Activated CD8-positive, alpha-beta memory T cell treated with anti-CD3 and anti-CD28 coated beads, Interleukin-2, amount 50 U/mL, for 48 hours (primary cell): ENCODE measurements around the gene SMIM20.

Source experiments
- DNase-seq: peaks from one replicate; pipeline ENCODE4 v3.0.0-alpha.2; 2020

Gene SMIM20

GRCh38 chr4:25928379-25929297, 14.6 kb downstream of the SMIM20 start:
- no peak for DNase-seq

GRCh38 chr4:25929298-25929686, 15.3 kb downstream of the SMIM20 start:
- DNase-seq = no peak

DNA sequence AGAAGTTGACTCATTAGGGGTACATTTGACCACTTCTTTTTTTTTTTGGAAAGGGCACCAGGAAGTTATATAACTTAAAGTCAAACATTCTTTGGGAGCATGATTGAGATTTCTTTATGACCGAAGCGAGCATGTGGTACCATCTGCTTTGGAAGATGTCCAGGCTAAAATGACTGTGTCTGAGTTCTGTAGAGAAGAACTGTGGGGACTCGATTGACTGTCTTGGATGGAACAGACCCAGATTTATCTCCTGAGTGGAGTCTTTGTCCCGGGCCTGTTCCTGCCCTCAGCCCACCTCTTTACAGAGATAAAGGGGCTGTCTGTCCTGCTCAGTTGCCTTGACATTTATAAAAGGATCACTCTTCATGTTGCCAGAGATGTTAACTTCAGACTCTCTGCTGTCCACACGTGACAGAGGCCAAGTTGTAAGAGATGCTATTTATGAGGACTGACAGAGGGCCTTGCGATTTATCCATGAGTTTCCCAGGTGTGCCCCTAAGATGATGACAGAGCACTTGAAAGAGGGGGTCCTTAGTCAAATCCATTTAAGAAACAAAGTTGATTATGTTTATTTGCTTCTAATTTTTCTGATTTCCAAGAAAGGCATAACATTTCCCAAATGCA, 16.8 kb downstream of the SMIM20 start:
- no peak for DNase-seq

- DNase-seq = no peak
These were observed 22.7 kb downstream of the SMIM20 start for GRCh38 chr4:25936696-25937095.

DNA sequence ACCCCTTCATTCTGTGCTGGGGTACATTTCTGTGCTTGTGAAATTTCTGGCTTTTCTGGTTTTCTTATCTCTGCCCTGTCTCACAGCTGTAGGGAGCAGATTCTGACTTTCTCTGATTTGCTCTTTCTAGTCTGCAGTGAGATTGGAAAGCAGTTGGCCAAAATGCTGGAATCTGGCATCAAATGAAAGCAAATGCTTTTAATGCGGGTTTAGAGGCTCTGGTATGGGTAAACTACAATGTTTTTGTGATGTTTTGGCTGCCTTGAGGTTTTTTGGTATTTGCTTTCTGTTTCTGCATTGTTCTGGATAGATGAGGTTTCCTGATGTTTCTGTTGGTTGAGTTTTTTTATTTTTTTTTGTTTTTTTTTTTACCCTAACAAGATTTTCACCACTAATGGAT, 23.8 kb downstream of the SMIM20 start:
- no peak for DNase-seq

DNA sequence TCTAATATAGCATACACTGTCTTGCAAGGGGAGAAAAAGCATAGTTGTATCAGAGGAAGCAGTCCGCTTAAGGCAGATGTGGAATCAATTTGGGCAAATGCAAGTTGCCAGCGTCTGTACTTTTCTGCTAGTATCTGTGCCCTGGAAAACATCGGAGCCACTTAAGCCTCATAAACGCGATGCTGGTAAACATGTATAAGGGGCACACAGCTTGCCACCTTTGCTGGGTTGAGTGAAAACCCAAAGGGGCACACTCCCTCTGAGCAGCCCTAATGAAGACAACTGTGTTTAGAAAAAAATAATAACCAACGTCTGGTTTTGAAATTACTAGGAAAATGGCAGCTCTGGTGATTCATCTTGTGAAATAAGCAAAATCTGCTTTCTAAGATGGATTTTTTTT, 24.3 kb downstream of the SMIM20 start:
- no peak for DNase-seq

- peak; percentile 65 for DNase-seq
These were observed 24.8 kb downstream of the SMIM20 start for GRCh38 chr4:25938787-25939186.

- DNase-seq = no peak
These were observed 25.3 kb downstream of the SMIM20 start for GRCh38 chr4:25939330-25939729.

DNA sequence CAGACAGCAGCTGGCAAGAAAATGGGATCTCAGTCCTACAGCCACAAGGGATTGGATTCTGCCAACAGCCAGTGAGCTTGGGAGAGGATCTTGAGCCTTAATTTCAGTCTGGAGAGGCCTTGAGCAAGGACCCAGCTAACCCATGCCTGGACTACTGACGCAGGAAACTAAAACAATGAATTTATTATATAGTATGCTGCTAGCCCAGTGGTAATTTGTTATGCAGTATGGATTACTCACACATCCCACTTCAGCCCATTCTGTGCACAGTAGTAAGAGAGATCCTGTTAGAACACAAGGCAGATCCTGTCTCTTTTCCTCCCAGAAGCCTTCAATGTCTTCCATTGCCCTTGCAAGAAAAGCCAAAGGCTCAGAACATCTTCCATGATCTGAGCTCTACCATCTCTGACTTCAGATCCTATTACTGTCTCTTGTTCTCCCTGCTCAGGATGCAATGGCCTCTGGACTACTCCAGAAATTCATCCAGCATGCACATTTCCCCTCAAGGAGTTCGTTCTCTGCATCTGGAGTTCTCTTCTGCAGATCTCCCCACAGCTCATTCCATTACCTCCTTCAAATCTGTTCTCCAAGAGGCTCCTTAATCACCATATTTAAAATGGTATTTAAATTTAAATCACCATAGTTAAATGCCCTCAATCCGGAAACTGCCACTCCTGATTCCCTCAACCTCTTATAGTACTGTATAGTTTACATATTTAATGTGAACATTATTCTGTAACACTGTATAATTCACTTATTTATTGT, 27.6 kb downstream of the SMIM20 start:
- DNase-seq = no peak

- no peak for DNase-seq
These were observed 29.3 kb downstream of the SMIM20 start for GRCh38 chr4:25943312-25943711.

DNA sequence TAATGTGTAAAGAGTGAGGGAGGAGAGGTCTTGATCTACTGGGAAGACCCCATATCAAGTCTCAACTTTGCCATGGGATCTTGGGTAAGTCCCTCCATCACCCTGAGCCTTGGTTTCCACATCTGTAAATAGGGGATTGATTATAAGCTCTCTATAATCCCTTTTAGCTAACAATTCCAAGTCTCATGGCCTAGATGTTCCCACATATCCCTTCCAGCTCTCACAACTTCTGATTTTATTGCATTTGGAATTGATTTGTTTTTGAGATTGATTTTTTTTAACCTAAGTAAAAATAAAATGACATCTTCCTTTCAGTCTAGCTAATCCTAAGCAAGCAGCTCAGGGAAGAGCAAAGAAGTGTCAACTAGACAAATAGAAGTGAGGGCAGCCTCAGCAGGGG, 29.8 kb downstream of the SMIM20 start:
- DNase-seq = no peak

- no peak for DNase-seq
These were observed 34.0 kb downstream of the SMIM20 start for GRCh38 chr4:25948051-25948450.

DNA sequence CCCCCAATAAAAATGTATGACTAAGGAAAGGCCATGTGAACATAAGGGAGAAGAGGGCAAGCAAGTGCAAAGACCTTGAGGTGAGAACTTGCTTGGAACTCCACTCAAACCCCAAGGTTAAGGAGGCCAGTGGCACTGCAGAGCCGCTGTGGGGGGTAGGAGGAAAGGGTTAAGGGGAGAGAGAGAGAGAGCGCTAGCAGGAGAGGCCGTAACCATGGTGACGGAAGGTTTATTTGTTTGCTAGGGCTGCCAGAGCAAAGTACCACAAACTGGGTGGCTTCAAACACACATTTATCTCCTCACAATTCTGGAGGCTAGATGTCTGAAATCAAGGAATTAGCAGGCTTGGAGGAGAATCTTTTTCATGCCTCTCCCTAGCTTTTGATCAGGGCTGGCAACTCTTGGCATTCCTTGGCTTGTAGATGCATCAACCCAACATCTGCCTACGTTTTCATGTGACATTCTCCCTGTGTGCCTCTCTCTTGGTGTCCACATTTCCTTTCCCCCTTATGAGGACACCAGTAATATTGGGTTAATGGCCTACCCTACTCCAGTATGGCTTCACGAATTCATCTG, 35.2 kb downstream of the SMIM20 start:
- no peak for DNase-seq

DNA sequence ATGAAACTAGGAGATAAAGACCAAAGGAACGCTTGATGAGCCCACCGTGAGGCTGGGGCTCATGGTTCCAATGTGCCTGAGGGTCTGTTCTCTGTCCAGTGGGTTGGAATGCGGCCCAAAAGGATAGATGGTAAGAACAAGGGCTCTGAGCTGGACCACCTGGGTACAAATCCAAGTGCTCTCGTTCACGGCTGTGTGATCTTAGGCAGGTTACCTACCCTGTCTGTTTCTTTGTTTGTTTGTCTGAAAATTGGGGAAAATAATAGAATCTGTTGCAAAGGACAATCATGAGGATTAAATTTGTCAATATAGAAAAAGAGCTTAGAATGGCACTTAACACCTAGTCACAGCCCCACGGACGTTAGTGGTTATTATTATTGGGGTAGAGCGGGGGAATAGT, 36.0 kb downstream of the SMIM20 start:
- no peak for DNase-seq

GRCh38 chr4:25950461-25951389, 36.7 kb downstream of the SMIM20 start:
- DNase-seq = no peak

DNA sequence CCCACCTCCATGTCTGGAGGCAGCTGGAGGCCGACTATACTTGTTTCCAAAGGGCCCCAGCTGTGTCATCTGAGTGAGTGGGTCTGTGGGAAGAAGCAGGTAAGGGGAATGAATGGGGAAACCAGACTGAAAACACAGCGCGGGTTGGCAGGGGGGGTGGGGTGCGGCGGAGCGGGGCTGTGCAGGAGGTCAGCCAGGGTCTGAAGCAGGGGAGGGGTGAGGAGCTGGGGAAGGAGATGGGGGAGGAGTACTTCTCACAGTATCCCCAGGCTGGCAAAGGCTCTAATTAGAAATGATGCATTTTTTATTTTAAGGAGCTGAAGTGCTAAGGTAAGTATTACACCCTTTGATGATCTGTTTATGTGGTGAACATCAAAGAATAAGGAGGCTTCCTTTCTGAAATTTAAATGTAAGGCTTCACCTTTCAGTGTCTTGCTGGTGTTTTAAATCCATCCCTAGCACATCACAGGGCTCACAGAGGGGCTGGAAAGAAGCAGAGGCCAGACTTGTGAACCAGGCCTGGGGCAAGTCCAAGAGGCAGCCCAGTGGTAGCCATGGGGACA, 37.5 kb downstream of the SMIM20 start:
- DNase-seq = no peak

DNA sequence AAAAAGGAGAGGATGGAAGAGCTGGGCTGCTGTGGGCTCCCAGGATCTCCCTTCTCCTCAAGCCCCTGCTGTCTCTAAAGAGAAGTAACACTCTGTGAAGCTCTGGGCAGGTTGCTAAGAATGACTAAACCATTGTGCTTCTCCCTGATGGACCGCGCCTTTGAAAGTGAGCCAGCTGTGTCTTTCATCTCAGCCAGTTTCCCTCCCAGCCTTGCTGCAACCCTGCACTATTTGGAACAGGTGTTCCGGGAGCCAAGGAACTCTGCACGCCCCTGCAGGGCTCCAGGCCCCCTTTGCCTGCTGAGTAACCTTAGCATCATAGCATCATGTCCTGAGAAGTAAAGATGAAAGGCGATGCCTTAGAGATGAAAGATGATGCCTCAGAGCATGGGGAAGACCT, 39.7 kb downstream of the SMIM20 start:
- DNase-seq = no peak

GRCh38 chr4:25954293-25954904, 40.4 kb downstream of the SMIM20 start:
- no peak for DNase-seq

DNA sequence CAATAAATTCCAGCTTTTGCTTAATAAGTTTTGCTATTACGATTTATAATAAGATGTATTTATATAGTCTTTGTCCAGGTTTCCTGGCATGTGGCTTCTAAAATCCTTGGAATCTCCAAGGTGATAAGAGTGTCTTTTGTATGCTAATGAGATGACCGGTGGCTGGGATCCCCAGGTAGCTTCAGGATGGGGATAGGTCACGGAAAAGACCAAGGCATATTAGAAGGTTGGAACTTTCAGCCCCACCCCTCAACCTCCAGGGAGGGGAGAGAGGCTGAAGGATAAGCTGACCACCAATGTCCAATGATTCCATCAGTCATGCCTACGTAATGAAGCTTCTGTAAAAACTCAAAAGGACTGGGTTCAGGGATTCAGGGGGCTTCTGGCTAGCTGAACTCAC, 41.7 kb downstream of the SMIM20 start:
- no peak for DNase-seq

DNA sequence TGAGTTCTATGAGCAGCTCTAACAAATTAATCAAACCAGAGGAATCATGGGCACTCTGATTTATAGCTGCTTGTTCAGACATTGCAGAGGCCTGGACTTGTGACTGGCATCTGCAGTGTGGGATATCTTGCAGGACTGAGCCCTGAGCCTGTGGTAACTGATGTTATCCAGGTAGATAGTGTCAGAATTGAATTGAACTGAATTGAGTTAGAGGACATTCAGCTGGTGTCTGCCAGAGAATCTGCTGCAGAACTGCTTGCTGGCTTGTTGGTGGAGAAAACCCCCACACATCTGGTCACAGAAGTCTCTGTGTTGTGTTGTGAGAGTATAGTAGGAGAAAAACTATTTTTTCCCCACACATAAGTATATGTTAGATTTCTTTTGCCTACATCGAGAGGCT, 42.2 kb downstream of the SMIM20 start:
- DNase-seq = no peak

DNA sequence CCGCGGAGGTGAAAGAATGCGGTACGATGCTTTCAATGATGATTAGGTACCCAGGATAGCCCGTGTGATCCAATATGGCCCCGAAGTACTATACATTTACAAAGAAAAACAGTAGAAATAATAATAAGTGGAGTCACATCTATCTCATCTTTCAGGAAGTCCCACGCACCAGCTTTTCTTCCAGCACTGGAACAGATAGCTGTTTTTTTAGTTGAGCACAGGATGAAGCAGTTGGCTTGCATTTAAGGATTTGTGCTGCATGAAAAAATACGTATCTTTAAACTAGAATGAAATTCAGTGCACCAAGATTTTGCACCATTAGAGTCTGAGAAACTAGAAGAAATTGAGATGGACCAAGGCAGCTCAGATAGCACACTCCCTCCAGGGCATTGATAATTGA, 44.1 kb downstream of the SMIM20 start:
- DNase-seq = no peak
